Raji (cell line): Measurements from ENCODE around the gene GSG1L.

ENCODE experiments used
- POLR2A ChIP-seq: IDR thresholded peaks from 2 replicates; pipeline ENCODE4 v1.6.1; 2011; ENCODE audit warnings: low read depth, low read length, control low read depth; ENCODE audit not compliant: insufficient read depth

The GSG1L gene

GRCh38 chr16:27974896-27975540, 88.5 kb downstream of the GSG1L start:
- no peak for TF ChIP-seq POLR2A

DNA sequence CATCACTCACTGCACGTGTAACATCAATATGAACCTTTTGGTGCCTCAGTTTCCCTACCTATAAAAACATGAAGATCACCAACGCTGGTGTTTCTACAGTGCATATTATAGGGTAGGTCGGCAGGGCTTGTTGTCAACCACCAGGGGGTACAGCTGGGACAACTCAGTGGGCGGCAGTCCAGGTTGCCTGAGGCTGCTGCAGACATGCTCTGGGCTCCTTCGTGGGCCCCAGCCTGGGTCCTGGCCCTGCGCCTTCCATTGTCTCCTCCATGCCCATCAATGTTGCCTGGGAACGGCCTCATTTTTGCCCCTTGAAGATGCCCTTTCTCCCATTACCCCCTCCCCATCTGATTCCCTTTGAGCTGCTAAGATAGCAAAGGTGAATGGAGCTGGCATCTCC, 89.8 kb downstream of the GSG1L start:
- no peak for TF ChIP-seq POLR2A

DNA sequence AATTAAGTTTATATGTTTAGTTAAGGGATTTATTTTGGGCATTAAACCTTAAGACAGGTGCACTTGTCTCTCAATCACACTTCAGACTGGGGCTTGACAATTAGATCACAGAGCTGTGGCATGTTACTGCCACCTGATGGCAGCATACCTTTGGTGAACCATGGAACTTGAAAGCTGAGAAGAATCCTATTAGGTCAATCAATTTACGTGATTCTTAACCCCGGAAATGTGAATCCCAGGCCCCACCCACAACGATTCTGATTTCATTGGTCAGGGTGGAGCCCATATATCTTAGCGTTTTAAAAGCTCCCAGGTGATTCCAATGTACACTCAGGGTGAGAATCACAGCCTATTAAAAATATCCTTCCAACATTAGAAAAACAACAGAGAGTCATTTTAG, 91.0 kb downstream of the GSG1L start:
- no peak for TF ChIP-seq POLR2A

- no peak for TF ChIP-seq POLR2A
Observed at GRCh38 chr16:27969574-27969973, 93.9 kb downstream of the GSG1L start.

- TF ChIP-seq POLR2A = no peak
Observed at GRCh38 chr16:27967169-27967568, 96.3 kb downstream of the GSG1L start.

- no peak for TF ChIP-seq POLR2A
Observed at GRCh38 chr16:27966756-27967155, 96.8 kb downstream of the GSG1L start.

GRCh38 chr16:27965801-27966200, 97.7 kb downstream of the GSG1L start:
- TF ChIP-seq POLR2A = no peak

- no peak for TF ChIP-seq POLR2A
Observed at GRCh38 chr16:27963471-27963965, 100.0 kb downstream of the GSG1L start.

GRCh38 chr16:27962197-27962596, 101.3 kb downstream of the GSG1L start:
- TF ChIP-seq POLR2A = no peak

GRCh38 chr16:27961296-27961620, 102.3 kb downstream of the GSG1L start:
- no peak for TF ChIP-seq POLR2A

GRCh38 chr16:27960619-27961295, 102.8 kb downstream of the GSG1L start:
- no peak for TF ChIP-seq POLR2A

- no peak for TF ChIP-seq POLR2A
Observed at GRCh38 chr16:27959914-27960313, 103.6 kb downstream of the GSG1L start.

DNA sequence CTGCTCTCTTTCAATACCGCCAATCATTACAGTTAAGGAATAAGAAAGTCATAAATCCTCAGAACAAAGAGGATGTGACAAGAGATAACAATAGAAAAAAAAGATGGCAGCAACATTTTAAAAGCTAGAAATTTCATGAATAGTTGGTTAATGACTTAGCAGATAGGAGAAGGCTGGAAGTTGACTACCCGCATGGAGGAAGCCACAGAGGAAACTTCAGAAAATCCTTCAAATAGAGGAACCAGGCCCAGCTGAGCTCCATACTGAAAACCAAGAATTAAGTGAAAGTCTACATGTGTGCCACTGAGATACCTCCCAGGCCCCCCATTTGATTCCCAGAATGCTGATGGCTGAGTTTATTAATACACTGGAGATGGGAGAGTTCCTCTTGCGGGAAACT, 109.3 kb downstream of the GSG1L start:
- TF ChIP-seq POLR2A = no peak

- no peak for TF ChIP-seq POLR2A
Observed at GRCh38 chr16:27952811-27953210, 110.7 kb downstream of the GSG1L start.

- no peak for TF ChIP-seq POLR2A
Observed at GRCh38 chr16:27951489-27952120, 111.9 kb downstream of the GSG1L start.

- TF ChIP-seq POLR2A = no peak
Observed at GRCh38 chr16:27950206-27950887, 113.2 kb downstream of the GSG1L start.
